Activated gamma-delta T cell treated with Interleukin-2 at 50 U/mL for 16 hours (primary cell): ENCODE results near the gene ATXN7L2.

Source experiments
- DNase-seq: peaks from one replicate; pipeline ENCODE4 v3.0.0-alpha.2; 2020

The ATXN7L2 gene

DNA sequence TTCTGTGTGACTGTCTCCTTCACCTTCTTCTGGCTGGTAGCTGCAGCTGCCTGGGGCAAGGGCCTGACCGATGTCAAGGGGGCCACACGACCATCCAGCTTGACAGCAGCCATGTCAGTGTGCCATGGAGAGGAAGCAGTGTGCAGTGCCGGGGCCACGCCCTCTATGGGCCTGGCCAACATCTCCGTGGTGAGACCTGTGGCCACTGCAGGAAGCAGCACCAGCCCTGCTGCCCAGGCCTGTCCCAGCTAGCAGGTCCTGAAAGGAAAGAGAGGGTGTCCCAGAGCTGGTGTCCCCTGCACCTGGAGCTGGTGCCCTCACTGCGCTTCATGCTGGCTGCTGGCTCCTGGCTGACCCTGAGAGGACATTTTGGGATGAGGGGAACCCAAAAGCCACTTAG is 5.9 kb upstream of the ATXN7L2 start:
- no peak for DNase-seq

- no peak for DNase-seq
These were observed 4.9 kb upstream of the ATXN7L2 start for GRCh38 chr1:109478806-109479205.

DNA sequence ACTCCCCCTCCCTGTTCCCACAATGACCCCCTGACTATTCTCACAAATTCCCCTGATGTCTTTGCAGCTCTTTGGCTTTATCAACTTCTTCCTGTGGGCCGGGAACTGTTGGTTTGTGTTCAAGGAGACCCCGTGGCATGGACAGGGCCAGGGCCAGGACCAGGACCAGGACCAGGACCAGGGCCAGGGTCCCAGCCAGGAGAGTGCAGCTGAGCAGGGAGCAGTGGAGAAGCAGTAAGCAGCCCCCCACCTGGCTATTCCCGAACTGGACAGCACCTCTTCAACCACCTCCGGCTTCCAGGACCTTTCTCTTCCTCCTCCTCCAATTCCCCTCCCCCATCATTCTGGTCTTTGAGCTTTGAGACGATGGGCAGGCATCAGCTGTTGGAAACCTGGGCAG is 4.4 kb upstream of the ATXN7L2 start:
- no peak for DNase-seq

GRCh38 chr1:109479901-109480300 is 3.8 kb upstream of the ATXN7L2 start:
- DNase-seq = no peak

DNA sequence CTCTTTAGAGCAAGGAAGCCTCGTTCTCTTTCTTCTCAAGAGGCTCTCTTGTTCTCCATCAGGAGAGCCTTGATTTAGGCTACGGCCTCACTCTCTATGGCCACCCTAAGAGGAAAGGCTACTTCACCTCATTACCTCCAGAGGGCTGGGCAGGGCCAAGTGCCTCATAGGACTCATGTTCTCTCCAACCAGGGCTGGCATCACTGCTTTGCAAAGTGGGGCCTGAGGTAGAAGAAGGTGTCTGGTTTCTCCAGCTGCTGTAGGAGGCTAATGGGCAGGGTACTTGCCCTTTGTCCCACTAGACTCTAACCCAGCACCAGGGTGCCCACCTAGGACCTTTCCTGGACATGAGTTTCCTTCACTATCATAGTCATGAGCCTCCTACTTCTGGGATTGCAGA is 2.1 kb upstream of the ATXN7L2 start:
- no peak for DNase-seq

GRCh38 chr1:109482242-109482641 is 1.5 kb upstream of the ATXN7L2 start:
- no peak for DNase-seq

- peak; percentile 48 for DNase-seq
These were observed 674 bp upstream of the ATXN7L2 start for GRCh38 chr1:109482791-109483671.

- no peak for DNase-seq
These were observed 842 bp downstream of the ATXN7L2 start for GRCh38 chr1:109484519-109484975.

- DNase-seq = no peak
These were observed 1.3 kb downstream of the ATXN7L2 start for GRCh38 chr1:109485001-109485400.

DNA sequence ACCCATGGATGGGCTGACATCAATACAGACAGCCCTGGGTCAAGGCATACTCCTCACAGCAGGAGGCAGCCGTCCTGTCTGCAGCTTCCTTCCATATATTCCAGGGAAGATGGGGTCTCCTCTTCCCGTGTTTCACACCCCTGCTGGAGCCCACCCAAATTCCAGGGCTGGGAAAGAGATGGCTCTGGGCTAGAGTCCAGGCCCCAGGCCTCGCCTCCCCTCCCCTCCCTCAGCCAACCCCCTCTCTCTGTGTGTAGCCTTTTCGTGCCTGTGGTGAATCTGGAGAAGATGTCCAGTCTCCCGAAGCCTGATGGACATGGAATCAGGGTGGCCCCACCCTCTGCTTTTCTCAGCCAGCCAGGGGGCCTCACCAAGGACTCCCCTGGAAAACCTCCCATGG is 3.6 kb downstream of the ATXN7L2 start:
- no peak for DNase-seq

GRCh38 chr1:109488201-109488600 is 4.5 kb downstream of the ATXN7L2 start:
- DNase-seq = no peak

- DNase-seq = no peak
These were observed 5.0 kb downstream of the ATXN7L2 start for GRCh38 chr1:109488696-109489095.

GRCh38 chr1:109490029-109490933 is 6.6 kb downstream of the ATXN7L2 start:
- DNase-seq = peak; percentile 77

- no peak for DNase-seq
These were observed 7.2 kb downstream of the ATXN7L2 start for GRCh38 chr1:109490934-109491302.

DNA sequence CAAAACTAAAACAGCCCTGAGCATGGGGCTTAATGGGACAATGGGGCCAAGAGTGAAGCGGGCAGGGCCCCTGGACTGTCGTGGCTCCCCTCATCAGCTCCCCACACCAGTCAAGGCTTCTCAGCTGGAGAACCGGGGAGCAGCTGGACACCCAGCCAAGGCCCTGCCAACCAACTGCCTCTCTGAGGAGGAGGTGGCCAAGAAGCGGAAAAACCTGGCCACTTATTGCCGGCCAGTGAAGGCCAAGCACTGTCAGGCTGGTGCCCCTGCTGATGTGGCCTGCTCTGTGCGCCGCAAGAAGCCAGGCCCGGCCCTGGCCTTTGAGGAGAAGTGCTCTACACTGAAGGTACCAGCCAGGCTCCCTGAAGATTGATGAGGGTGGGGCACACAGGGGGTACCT is 7.7 kb downstream of the ATXN7L2 start:
- DNase-seq = no peak

- no peak for DNase-seq
These were observed 9.1 kb downstream of the ATXN7L2 start for GRCh38 chr1:109492779-109493178.

DNA sequence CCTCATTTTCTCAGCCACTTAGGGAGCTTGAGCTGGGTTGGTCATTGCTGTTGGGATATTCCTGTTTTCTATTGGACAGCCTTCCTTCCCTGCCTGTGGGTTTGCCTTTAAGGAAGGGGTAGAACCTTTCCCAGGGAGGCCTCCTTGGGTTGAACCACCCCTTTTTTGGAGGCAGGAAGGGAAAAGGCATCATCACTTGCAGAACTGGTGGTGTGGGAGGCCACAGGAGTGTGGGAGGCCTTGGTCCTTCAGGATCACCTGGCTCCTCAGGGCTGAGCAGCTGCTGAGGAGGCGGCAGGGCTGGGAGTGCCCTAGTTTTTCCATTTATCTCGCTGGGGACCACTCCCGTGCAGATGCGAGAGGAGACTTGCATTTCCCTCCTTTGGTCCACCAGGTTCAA is 9.5 kb downstream of the ATXN7L2 start:
- no peak for DNase-seq

- DNase-seq = peak; percentile 89
These were observed 10.3 kb downstream of the ATXN7L2 start, which contains the start of gene CYB561D1 for GRCh38 chr1:109493805-109494539. Gene CYB561D1, plus strand, starts transcription at chr1:109494094. Its CDS starts 46 bp downstream, at chr1:109494140.

DNA sequence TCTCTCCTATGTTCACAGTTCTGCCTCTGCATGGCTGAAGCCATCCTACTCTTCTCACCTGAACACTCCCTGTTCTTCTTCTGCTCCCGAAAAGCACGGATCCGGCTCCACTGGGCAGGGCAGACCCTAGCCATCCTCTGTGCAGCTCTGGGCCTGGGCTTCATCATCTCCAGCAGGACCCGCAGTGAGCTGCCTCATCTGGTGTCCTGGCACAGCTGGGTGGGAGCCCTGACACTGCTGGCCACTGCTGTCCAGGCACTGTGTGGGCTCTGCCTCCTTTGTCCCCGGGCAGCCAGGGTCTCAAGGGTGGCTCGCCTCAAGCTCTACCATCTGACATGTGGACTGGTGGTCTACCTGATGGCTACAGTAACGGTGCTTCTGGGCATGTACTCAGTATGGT is 12.0 kb downstream of the ATXN7L2 start:
- no peak for DNase-seq

DNA sequence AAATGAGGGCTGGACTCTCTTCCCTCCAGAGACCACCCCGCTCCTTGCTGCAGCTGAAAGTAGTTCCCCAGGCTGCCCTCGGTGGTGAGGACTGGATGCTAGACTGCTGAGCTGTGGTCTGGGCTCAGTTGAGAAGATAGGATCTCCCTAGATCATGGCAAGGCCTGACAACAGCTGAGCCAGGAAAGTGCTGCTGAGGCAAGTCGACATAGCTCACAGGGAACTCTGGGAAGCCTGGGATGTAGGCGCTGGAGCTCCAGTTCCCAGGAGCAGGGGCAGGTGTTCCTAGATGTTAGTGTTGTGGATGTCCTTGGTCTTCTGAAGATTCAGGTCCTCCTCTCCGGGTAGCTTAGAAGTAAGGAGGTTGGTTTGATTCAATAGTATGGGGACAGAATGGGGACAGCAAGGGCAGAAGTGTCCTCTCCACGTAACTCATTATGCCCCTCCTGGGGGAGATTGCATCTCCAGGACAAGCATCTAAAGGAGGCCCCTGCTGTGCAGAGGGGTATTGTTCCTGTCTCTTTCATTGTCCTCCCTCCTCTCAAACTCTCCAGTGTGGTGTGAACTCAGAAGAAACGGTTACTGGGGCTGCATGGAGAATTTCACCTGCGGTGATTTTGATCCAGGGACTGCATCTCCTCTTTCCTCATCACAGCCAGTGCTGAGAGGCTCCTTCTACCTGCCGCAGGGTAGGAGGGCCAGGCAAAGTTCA is 13.9 kb downstream of the ATXN7L2 start:
- no peak for DNase-seq

GRCh38 chr1:109498161-109498801 is 14.6 kb downstream of the ATXN7L2 start:
- DNase-seq = no peak

- DNase-seq = no peak
These were observed 15.4 kb downstream of the ATXN7L2 start for GRCh38 chr1:109499081-109499480.
